HepG2 (cell line): Measurements from ENCODE around the gene KIAA0319L. TPM values are rescaled to one million over a fixed set of nuclear protein-coding genes. Genes with fewer than 3 reads are reported as not detected.

Source experiments
- ATAC-seq: fragments of 200-7000 bp; cut with Tn5 transposase; 3 replicates; pipeline ENCODE4 v1.9.1; 2020; ENCODE audit warnings: mild to moderate bottlenecking, moderate library complexity
- BruUV-seq: library from RNA; stranded (reverse); fragments of 400-500 nt; replicated peaks from 2 replicates; lab custom pipeline; 2021; lab: Mats Ljungman, UMichigan
- CTCF ChIA-PET: fragments of 300-600 bp; formaldehyde crosslinking; extraction: SDS; loops from one replicate; lab custom pipeline; 2021; ENCODE audit warnings: low total read pairs, inconsistent platforms, low intra/inter-chr PET ratio; lab: Yijun Ruan, JAX
- POLR2A ChIA-PET: fragments of 350-600 bp; sonication (Branson Sonifier 250); formaldehyde crosslinking; loops from one replicate; lab custom pipeline; 2020; ENCODE audit warnings: antibody characterized with exemption, inconsistent platforms; lab: Yijun Ruan, JAX
- DNase-seq: peaks from one replicate; pipeline ENCODE4 v3.0.0-alpha.2; 2015; ENCODE audit warnings: low spot score
- FAIRE-seq: peaks from 3 replicates; lab custom pipeline; 2011; peaks lifted over from hg19 to GRCh38; lab: Jason Lieb, UNC
- H2AFZ ChIP-seq: one replicate; pipeline ENCODE4 v1.6.1; 2011; ENCODE audit warnings: low read length, inconsistent platforms
- H3K27ac ChIP-seq: fragments of 300-600 bp; 3 replicates; pipeline ENCODE4 v1.8.0; 2011; ENCODE audit warnings: mixed run types, mild to moderate bottlenecking, mixed read lengths, low read length, inconsistent platforms; ENCODE audit not compliant: insufficient read depth; ENCODE audit errors: extremely low read length
- H3K27me3 ChIP-seq, 2 experiments: fragments of 200-600 bp in 1 of 2; 2 replicates in 1 of 2; 3 replicates in 1 of 2; pipeline versions ENCODE4 v1.6.0 to v1.8.0; 2011; ENCODE audit warnings: low read length in 2 of 2, mild to moderate bottlenecking in 2 of 2, moderate library complexity in 2 of 2, inconsistent platforms in 1 of 2; ENCODE audit not compliant: insufficient read depth in 2 of 2, control insufficient read depth in 1 of 2
- H3K36me3 ChIP-seq, 2 experiments: fragments of 200-600 bp in 1 of 2; replicated peaks in 1 of 2; 2 replicates in 1 of 2; 3 replicates in 1 of 2; pipeline versions ENCODE4 v1.5.1 to v1.8.0; 2011; ENCODE audit warnings: low read length in 2 of 2, inconsistent platforms in 1 of 2; ENCODE audit not compliant: insufficient read depth in 2 of 2, control insufficient read depth in 1 of 2
- H3K4me1 ChIP-seq: 2 replicates; pipeline ENCODE4 v1.5.1; 2012; ENCODE audit warnings: low read length, inconsistent platforms; ENCODE audit not compliant: insufficient read depth
- H3K4me2 ChIP-seq: 2 replicates; pipeline ENCODE4 v1.6.0; 2011; ENCODE audit warnings: low read depth, low read length, inconsistent platforms
- H3K4me3 ChIP-seq, 3 experiments: fragments of 200-600 bp in 1 of 3; sonication (generic), shearing (Covaris generic) in 1 of 3; replicated peaks in 1 of 3; 2 replicates each; pipeline ENCODE4 v1.5.1; 2011 to 2016; ENCODE audit warnings: low read length in 3 of 3, inconsistent platforms in 2 of 3, low read depth in 2 of 3, mild to moderate bottlenecking in 2 of 3, control low read depth in 1 of 3, mixed read lengths in 1 of 3; ENCODE audit not compliant: insufficient read depth in 1 of 3
- H3K79me2 ChIP-seq: one replicate; pipeline ENCODE4 v1.6.1; 2011; ENCODE audit warnings: low read length, inconsistent platforms; ENCODE audit not compliant: insufficient read depth
- H3K9ac ChIP-seq: 2 replicates; pipeline ENCODE4 v1.6.0; 2011; ENCODE audit warnings: mild to moderate bottlenecking, low read depth, low read length, inconsistent platforms; ENCODE audit not compliant: insufficient read depth
- H3K9me3 ChIP-seq: 2 replicates; pipeline ENCODE4 v1.5.1; 2012; ENCODE audit warnings: mild to moderate bottlenecking, low read length
- H4K20me1 ChIP-seq: 2 replicates; pipeline ENCODE4 v1.6.0; 2011; ENCODE audit warnings: inconsistent platforms, mild to moderate bottlenecking, low read length, moderate library complexity; ENCODE audit not compliant: insufficient read depth
- CEBPB ChIP-seq: IDR thresholded peaks from 2 replicates; pipeline ENCODE4 v1.6.1; 2011; ENCODE audit warnings: low read depth, low read length, improper control_type of control experiment, borderline replicate concordance
- CEBPG ChIP-seq: IDR thresholded peaks from 2 replicates; pipeline ENCODE4 v1.6.1; 2016
- FOSL2 ChIP-seq: sonication (generic); formaldehyde crosslinking; IDR thresholded peaks from 2 replicates; pipeline ENCODE4 v1.4.0; 2020; ENCODE audit warnings: missing genetic modification reagents
- HES4 ChIP-seq: sonication (generic); formaldehyde crosslinking; IDR thresholded peaks from 2 replicates; pipeline ENCODE4 v1.9.0; 2021; ENCODE audit warnings: mild to moderate bottlenecking, missing genetic modification reagents, borderline replicate concordance
- KAT8 ChIP-seq: IDR thresholded peaks from 2 replicates; pipeline ENCODE4 v1.6.1; 2016; ENCODE audit warnings: missing genetic modification reagents, missing compliant biosample characterization
- MEIS2 ChIP-seq: sonication (generic); formaldehyde crosslinking; IDR thresholded peaks from 2 replicates; pipeline ENCODE4 v1.9.0; 2021; ENCODE audit warnings: mild to moderate bottlenecking, missing genetic modification reagents
- NCOA2 ChIP-seq: sonication (generic); formaldehyde crosslinking; IDR thresholded peaks from 2 replicates; pipeline ENCODE4 v1.8.0; 2022; ENCODE audit warnings: inconsistent platforms
- REPIN1 ChIP-seq: sonication (generic); formaldehyde crosslinking; IDR thresholded peaks from 2 replicates; pipeline ENCODE4 v1.8.0; 2022; ENCODE audit warnings: missing genetic modification reagents, low read depth, mild to moderate bottlenecking, borderline replicate concordance
- SYNCRIP ChIP-seq: fragments of 200-400 bp; formaldehyde crosslinking; IDR thresholded peaks from 2 replicates; pipeline ENCODE4 v1.6.1; 2018; ENCODE audit warnings: mild to moderate bottlenecking, low read depth, low read length; ENCODE audit not compliant: insufficient read depth
- ZBTB7A ChIP-seq: sonication (generic); formaldehyde crosslinking; IDR thresholded peaks from 2 replicates; pipeline ENCODE4 v1.8.0; 2022; ENCODE audit warnings: mild to moderate bottlenecking, missing genetic modification reagents
- whole genome bisulfite sequencing: methylation state at CpG from one replicate; pipeline ENCODE4 v1.1.6; 2017; ENCODE audit warnings: low lambda C conversion rate; 5-methylcytosine and 5-hydroxymethylcytosine counted together
- in situ Hi-C: cut with HindIII; loops from 2 replicates; pipeline ENCODE4 v1.10.0; 2017; ENCODE audit warnings: low pct_unique_long_range_greater_than_20kb; ENCODE audit not compliant: extremely low pct_ligation_motif_present
- intact Hi-C: fragments of 100-400 bp; cut with micrococcal nuclease; formaldehyde crosslinking; loops from one replicate; pipeline ENCODE4 v1.10.0; 2022; ENCODE audit not compliant: unreplicated experiment
- polyA plus RNA-seq, 8 experiments: library from polyadenylated mRNA; depleted of rRNA in 3 of 8; stranded (reverse) in 7 of 8; unstranded in 1 of 8; fragments of >200 nt; fragmentation: Illumina TruSeq in 4 of 8; extraction: Trizol in 4 of 8; gene quantifications; 2 replicates each; pipeline versions ENCODE4 v1.2.1 to v1.2.3, GENCODE V29; 2011 to 2016; ENCODE audit warnings: low read depth in 4 of 8, missing spikeins in 1 of 8, mixed read lengths in 1 of 8; ENCODE audit not compliant: insufficient read depth in 1 of 8
- total RNA-seq, 5 experiments: library from RNA; depleted of rRNA; stranded (reverse); fragments of >200 nt; fragmentation: Illumina TruSeq; extraction: Trizol; gene quantifications; 2 replicates each; pipeline ENCODE4 v1.2.3, GENCODE V29; 2016; ENCODE audit warnings: low read depth in 1 of 5
- TF ChIP-seq, protein P1 (sequence below): IDR thresholded peaks from 2 replicates; pipeline ENCODE4 v1.6.1; 2018; ENCODE audit warnings: missing genetic modification reagents

The KIAA0319L gene
- total and polyA plus RNA-seq, 2 of the 13 experiments (the other 11 are each of a cell fraction or from before 2014, with no cell fraction given), result 33.4 to 82.6 TPM

DNA sequence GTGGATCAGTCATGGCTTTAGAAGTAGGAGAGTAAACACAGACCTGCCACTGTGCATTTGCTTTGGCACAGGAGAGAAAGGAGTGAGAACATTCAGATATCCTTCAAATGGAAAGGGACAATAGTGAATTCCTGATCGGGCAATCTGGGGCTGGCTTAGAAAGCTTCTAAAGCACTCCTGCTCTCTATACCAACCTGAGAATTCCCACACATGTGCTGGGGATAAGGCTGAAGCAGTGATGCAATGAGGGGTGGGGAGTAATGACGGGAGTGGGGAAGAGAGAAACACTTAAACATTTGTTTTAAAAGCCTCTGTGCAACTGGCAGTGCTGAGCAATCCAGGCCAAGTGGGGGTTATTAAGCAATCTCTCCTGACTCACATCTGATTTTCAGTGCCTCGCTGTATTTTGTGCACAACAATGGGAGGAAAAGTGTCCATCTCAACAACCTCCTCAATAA, 108.8 kb downstream of the KIAA0319L start:
- Histone ChIP-seq H3K9me3 (no peaks in the 10 kb centered on the region), H3K4me2 (no peak overlapping the region), H3K36me3 (peaks cover 20 to 70% of the 10 kb centered on the region in 2 experiments), H2AFZ (no peak overlapping the region), H3K79me2 (no peaks in the 10 kb centered on the region), H3K27ac (no peak overlapping the region), H4K20me1 (no peaks in the 10 kb centered on the region), H3K4me1 (peaks cover 27% of the 10 kb centered on the region), H3K27me3 (no peaks in the 10 kb centered on the region), H3K4me3 (no peak overlapping the region), H3K9ac (no peak overlapping the region)
- TF ChIP-seq SYNCRIP (no peak), MEIS2 (CRISPR knock-in tag) (no peak), NCOA2 (no peak), KAT8 (CRISPR knock-in tag) (no peak), ZBTB7A (CRISPR knock-in tag) (no peak), HES4 (CRISPR knock-in tag) (no peak), FOSL2 (CRISPR knock-in tag) (no peak), CEBPB (peak; percentile 75), CEBPG (CRISPR knock-in tag) (peak; percentile 39; the same call in 1 of the 2 replicates), REPIN1 (CRISPR knock-in tag) (no peak)
- TF ChIP-seq, protein P1, sequence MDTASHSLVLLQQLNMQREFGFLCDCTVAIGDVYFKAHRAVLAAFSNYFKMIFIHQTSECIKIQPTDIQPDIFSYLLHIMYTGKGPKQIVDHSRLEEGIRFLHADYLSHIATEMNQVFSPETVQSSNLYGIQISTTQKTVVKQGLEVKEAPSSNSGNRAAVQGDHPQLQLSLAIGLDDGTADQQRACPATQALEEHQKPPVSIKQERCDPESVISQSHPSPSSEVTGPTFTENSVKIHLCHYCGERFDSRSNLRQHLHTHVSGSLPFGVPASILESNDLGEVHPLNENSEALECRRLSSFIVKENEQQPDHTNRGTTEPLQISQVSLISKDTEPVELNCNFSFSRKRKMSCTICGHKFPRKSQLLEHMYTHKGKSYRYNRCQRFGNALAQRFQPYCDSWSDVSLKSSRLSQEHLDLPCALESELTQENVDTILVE, result no peak
- ATAC-seq (no peak), DNase-seq (peak; percentile 39), FAIRE-seq (no peak)
- ChIA-PET POLR2A (no interaction called here), CTCF (interaction anchor here (1.6 kb wide), 1 partner anchor 97 kb away, joined by 4 read pairs; no protein-coding TSS in a partner anchor)
- in situ Hi-C loops (loop anchor here (10.0 to 25.0 kb wide), 2 partner anchors 96 to 289 kb away; no protein-coding TSS in a partner anchor), intact Hi-C loops (no loop called here)
- WGBS, result 82% methylated on average over 3 of the region's 3 CpGs
- BruUV-seq, result no TSS peak
